GM12878 (cell line): Measurements from ENCODE around the gene ZNF451.
"Not testable (repeated sequence)": the region's sequence is repeated elsewhere in the genome, so short reads cannot be mapped to it uniquely, and the experiment has no call there.

Experiments used
- CBFB ChIP-seq: IDR thresholded peaks from 2 replicates; pipeline ENCODE4 v1.6.1; 2016; ENCODE audit warnings: antibody characterized with exemption, low read depth
- CTCF ChIP-seq, 3 experiments: IDR thresholded peaks in 2 of 3; conservative IDR thresholded peaks in 1 of 3; 2 replicates each; pipeline ENCODE4 v1.5.1; 2011; ENCODE audit warnings: low read depth in 3 of 3, low read length in 3 of 3, mild to moderate bottlenecking in 3 of 3, control low read depth in 2 of 3, moderate library complexity in 2 of 3, inconsistent platforms in 1 of 3, mixed read lengths in 1 of 3; ENCODE audit not compliant: control insufficient read depth in 2 of 3, insufficient read depth in 1 of 3; ENCODE audit errors: extremely low read depth in 1 of 3
- EZH2 ChIP-seq: IDR thresholded peaks from 2 replicates; pipeline ENCODE4 v1.6.1; 2012; ENCODE audit warnings: low read depth, mild to moderate bottlenecking, control low read depth, inconsistent platforms, low read length, borderline replicate concordance; ENCODE audit not compliant: control insufficient read depth
- FOS ChIP-seq: IDR thresholded peaks from 3 replicates; pipeline ENCODE4 v1.6.1; 2011; ENCODE audit warnings: borderline replicate concordance; ENCODE audit not compliant: insufficient read length; ENCODE audit errors: extremely low read depth
- IRF3 ChIP-seq: fragments of 450-650 bp; IDR thresholded peaks from 2 replicates; pipeline ENCODE4 v1.6.1; 2014; ENCODE audit warnings: mild to moderate bottlenecking
- JUNB ChIP-seq: IDR thresholded peaks from 2 replicates; pipeline ENCODE4 v1.6.1; 2016; ENCODE audit warnings: antibody characterized with exemption, mild to moderate bottlenecking
- MAX ChIP-seq: IDR thresholded peaks from 2 replicates; pipeline ENCODE4 v1.6.1; 2012; ENCODE audit warnings: low read depth, low read length, improper control_type of control experiment
- RAD21 ChIP-seq: IDR thresholded peaks from 2 replicates; pipeline ENCODE4 v1.6.1; 2011; ENCODE audit warnings: mild to moderate bottlenecking, low read depth, low read length, moderate library complexity; ENCODE audit not compliant: insufficient read depth
- RELA ChIP-seq: fragments of 450-650 bp; IDR thresholded peaks from 2 replicates; pipeline ENCODE4 v1.8.0; 2014; ENCODE audit warnings: borderline replicate concordance; ENCODE audit not compliant: partially characterized antibody
- SMAD1 ChIP-seq: fragments of 450-650 bp; IDR thresholded peaks from 2 replicates; pipeline ENCODE4 v1.6.1; 2018; ENCODE audit warnings: mild to moderate bottlenecking, low read depth; ENCODE audit not compliant: partially characterized antibody
- STAT3 ChIP-seq: IDR thresholded peaks from 2 replicates; pipeline ENCODE4 v1.6.1; 2011; ENCODE audit warnings: low read depth, low read length, improper control_type of control experiment
- ZBTB33 ChIP-seq: fragments of 450-650 bp; IDR thresholded peaks from 2 replicates; pipeline ENCODE4 v1.6.1; 2017; ENCODE audit warnings: mild to moderate bottlenecking
- TF ChIP-seq, protein P1 (sequence below): fragments of 450-650 bp; IDR thresholded peaks from 2 replicates; pipeline ENCODE4 v1.6.1; 2018; ENCODE audit warnings: mild to moderate bottlenecking, low read depth, moderate library complexity; ENCODE audit not compliant: partially characterized antibody

DNA sequence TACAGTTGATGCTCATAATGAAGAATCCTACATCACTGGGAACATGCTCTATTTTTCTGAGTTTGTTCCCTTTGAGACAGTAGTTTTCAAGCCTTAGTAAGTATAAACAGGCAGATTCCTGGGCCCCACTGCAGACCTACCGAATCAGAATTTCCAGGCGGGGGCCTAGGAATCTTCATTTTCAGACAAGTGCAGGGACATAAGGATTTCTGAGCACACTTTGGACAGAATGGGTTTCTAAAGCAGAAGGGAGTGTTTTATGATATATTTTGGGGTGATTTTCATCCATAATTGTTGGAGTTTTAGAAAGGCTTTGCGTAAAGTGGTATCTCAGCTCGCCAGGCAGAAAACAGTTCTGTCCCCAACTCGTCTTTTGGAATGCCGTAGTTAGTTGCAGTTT is 42.1 kb upstream of the ZNF451 start:
- TF ChIP-seq RELA; FOS; IRF3; CTCF (IDR thresholded peaks at IDR 0.05 in 2 of 3, conservative IDR thresholded peaks at IDR 0.05 in 1 of 3; ENCODE audit: control insufficient read depth in 2 of 3, extremely low read depth in 1 of 3, insufficient read depth in 1 of 3, low read depth in 3 of 3, low read length in 3 of 3); EZH2; RAD21; CBFB; STAT3; SMAD1; ZBTB33; JUNB; MAX: not testable (repeated sequence)
- TF ChIP-seq, protein P1, sequence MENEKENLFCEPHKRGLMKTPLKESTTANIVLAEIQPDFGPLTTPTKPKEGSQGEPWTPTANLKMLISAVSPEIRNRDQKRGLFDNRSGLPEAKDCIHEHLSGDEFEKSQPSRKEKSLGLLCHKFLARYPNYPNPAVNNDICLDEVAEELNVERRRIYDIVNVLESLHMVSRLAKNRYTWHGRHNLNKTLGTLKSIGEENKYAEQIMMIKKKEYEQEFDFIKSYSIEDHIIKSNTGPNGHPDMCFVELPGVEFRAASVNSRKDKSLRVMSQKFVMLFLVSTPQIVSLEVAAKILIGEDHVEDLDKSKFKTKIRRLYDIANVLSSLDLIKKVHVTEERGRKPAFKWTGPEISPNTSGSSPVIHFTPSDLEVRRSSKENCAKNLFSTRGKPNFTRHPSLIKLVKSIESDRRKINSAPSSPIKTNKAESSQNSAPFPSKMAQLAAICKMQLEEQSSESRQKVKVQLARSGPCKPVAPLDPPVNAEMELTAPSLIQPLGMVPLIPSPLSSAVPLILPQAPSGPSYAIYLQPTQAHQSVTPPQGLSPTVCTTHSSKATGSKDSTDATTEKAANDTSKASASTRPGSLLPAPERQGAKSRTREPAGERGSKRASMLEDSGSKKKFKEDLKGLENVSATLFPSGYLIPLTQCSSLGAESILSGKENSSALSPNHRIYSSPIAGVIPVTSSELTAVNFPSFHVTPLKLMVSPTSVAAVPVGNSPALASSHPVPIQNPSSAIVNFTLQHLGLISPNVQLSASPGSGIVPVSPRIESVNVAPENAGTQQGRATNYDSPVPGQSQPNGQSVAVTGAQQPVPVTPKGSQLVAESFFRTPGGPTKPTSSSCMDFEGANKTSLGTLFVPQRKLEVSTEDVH: not testable (repeated sequence)
